NB4 (cell line): ENCODE measurements around the gene SERTAD4.

Experiments
- POLR2A ChIP-seq: IDR thresholded peaks from 2 replicates; pipeline ENCODE4 v1.6.1; 2011; ENCODE audit warnings: mild to moderate bottlenecking; ENCODE audit not compliant: insufficient read length; ENCODE audit errors: extremely low read depth
- TF ChIP-seq, protein P1 (sequence below): IDR thresholded peaks from one replicate; pipeline ENCODE4 v1.5.1; 2012; ENCODE audit warnings: low read depth, low read length

DNA sequence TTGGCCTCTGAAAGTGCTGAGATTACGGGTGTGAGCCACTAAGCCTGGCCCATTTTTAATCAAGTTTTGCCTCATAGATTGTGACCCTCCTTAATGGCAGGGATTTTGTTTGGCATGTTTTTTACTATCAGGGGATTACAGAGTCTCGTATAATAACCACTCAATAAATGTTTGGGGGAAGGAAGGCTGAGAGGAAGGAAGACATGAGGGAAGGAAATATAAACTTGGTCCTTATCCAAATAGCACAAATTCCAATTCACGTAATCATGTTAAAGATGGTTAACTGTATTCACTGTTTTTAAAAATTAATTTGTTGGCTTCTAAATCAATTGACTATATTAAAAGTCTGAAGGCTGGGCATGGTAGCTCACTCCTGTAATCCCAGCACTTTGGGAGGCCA lies 30.9 kb upstream of the SERTAD4 start:
- TF ChIP-seq, protein P1, sequence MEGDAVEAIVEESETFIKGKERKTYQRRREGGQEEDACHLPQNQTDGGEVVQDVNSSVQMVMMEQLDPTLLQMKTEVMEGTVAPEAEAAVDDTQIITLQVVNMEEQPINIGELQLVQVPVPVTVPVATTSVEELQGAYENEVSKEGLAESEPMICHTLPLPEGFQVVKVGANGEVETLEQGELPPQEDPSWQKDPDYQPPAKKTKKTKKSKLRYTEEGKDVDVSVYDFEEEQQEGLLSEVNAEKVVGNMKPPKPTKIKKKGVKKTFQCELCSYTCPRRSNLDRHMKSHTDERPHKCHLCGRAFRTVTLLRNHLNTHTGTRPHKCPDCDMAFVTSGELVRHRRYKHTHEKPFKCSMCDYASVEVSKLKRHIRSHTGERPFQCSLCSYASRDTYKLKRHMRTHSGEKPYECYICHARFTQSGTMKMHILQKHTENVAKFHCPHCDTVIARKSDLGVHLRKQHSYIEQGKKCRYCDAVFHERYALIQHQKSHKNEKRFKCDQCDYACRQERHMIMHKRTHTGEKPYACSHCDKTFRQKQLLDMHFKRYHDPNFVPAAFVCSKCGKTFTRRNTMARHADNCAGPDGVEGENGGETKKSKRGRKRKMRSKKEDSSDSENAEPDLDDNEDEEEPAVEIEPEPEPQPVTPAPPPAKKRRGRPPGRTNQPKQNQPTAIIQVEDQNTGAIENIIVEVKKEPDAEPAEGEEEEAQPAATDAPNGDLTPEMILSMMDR = no peak
- TF ChIP-seq POLR2A = no peak
